ENCODE measurements around the gene RPS13.
A peak's percentile ranks its signal among the peaks of the same experiment; 100 is the strongest.
"Not testable (repeated sequence)": the region's sequence is repeated elsewhere in the genome, so short reads cannot be mapped to it uniquely, and the experiment has no call there.

Gene RPS13

DNA sequence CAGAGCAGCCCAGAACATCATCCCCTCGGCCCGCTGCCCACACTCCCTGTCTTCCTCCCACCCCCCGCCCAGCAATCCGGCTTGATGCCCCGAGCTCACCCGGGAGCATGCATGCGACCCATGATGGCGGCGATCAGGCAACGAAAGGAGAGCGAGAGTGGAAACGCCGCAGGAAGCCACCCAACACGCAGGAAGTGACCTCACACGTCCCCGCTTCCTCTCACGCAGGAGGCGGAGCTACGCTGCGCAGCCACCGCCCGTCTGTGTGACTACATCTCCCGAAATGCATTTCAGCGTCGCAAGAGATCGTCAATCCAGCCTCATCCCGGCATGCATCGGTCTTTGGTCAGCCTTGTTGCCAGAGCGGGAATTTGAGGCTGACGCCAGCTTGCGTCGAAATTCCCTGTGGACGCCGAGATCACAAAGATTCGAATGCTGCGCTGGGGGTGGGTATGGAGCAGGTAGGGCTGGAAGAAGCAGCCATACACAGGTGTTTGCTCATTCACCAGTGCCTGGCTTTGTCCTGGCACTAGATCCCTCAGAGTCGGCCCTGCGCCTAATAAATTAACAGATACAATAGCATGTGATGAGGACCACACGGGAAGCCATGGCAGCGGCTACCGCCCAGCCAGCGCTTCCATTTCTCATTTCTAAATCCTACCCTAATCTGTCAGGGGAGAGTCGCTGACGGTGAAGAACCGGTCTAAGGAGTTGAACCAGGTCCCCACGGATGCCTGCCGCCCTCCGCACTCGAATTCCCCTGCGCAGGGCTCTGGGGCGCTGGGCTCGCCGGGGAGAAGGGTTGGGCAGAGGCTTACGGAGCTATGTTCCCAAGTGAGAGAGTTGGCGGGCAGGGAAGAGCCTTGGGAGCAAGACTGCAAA, at the start of gene RPS13:
Gene RPS13 (minus strand): TSS at position 148 of the 882 bp plus-strand sequence. CDS start 26 bp downstream, at position 122.
- H3K27me3 ChIP-seq (ENCODE audit: control insufficient read depth, insufficient read depth, low read length) = no peaks in the 10 kb centered on the region
- H3K36me3 ChIP-seq (ENCODE audit: control insufficient read depth, insufficient read depth, low read length) = peaks cover 15% of the 10 kb centered on the region; the same call in 1 of the 2 replicates
- no peak within 1 kb of the TSS for H3K27ac ChIP-seq (ENCODE audit: low read length)
- peak; percentile 100 for DNase-seq (ENCODE audit: low read depth, low spot score)
- no peaks in the 10 kb centered on the region for H3K9me3 ChIP-seq (ENCODE audit: control insufficient read depth, insufficient read depth, low read length)
- peak within 1 kb of the TSS; percentile 81 for H3K4me3 ChIP-seq (ENCODE audit: low read length)
- 0 out of 2 replicates have a peak, but pooled peaks cover 2% of the 10 kb centered on the region for H3K4me1 ChIP-seq (ENCODE audit: control insufficient read depth, insufficient read depth, low read length)
- WGBS (ENCODE audit: insufficient coverage, insufficient read length) = no CpG with 5 or more reads among the region's 55 CpGs

DNA sequence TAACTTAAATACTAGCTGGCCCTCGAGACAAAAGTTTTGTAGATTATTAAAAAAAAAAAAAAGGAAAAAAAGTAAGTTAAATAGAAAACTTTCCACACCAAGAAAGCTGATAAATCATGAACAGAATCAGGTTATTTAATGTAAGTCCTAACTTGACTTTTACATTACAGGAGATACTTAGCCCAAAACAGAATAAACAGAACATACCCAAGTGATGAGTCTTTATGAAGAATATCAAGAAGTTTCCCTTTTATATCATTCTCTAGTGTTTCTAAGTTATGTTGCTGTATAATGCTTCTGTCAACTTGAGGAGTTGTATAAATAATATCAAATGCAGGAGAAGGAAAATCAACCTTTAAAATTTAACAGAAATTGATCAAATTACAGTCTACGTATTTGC, 44.5 kb upstream of the RPS13 start:
- no peaks in the 10 kb centered on the region for H3K27me3 ChIP-seq (ENCODE audit: control insufficient read depth, insufficient read depth, low read length)
- no peak for DNase-seq (ENCODE audit: low read depth, low spot score)
- H3K9me3 ChIP-seq (ENCODE audit: control insufficient read depth, insufficient read depth, low read length) = no peaks in the 10 kb centered on the region
- H3K4me3 ChIP-seq (ENCODE audit: low read length) = no peak overlapping the region
- WGBS (ENCODE audit: insufficient coverage, insufficient read length) = no CpG with 5 or more reads among the region's 2 CpGs
- H3K27ac ChIP-seq (ENCODE audit: low read length) = no peak overlapping the region
- no peaks in the 10 kb centered on the region; the same call in 1 of the 2 replicates for H3K36me3 ChIP-seq (ENCODE audit: control insufficient read depth, insufficient read depth, low read length)
- no peaks in the 10 kb centered on the region for H3K4me1 ChIP-seq (ENCODE audit: control insufficient read depth, insufficient read depth, low read length)

DNA sequence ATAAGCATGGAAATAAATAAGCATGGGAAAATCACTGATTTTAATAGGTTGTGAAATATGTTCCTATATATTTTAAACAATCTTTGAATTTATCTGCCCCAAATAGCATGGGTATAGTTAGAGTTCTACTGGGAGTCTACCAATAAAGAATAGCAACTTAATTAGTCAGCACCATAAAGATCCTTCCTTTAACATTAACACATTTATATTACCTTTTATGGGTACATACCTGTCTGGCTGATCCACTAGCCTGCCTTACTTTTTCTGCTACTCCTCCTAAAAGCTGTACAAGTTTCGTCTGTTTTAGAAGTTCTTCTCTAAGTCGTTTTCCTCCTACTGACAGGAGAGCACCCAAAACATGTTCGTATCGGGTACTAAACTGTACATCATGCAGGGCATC, 39.8 kb upstream of the RPS13 start:
- no peak for DNase-seq (ENCODE audit: low read depth, low spot score)
- H3K27me3 ChIP-seq (ENCODE audit: control insufficient read depth, insufficient read depth, low read length) = no peaks in the 10 kb centered on the region
- no peaks in the 10 kb centered on the region for H3K4me1 ChIP-seq (ENCODE audit: control insufficient read depth, insufficient read depth, low read length)
- WGBS (ENCODE audit: insufficient coverage, insufficient read length) = no CpG with 5 or more reads among the region's 4 CpGs
- H3K9me3 ChIP-seq (ENCODE audit: control insufficient read depth, insufficient read depth, low read length) = no peaks in the 10 kb centered on the region
- no peaks in the 10 kb centered on the region; the same call in 1 of the 2 replicates for H3K36me3 ChIP-seq (ENCODE audit: control insufficient read depth, insufficient read depth, low read length)
- H3K4me3 ChIP-seq (ENCODE audit: low read length) = no peak overlapping the region
- H3K27ac ChIP-seq (ENCODE audit: low read length) = no peak overlapping the region

DNA sequence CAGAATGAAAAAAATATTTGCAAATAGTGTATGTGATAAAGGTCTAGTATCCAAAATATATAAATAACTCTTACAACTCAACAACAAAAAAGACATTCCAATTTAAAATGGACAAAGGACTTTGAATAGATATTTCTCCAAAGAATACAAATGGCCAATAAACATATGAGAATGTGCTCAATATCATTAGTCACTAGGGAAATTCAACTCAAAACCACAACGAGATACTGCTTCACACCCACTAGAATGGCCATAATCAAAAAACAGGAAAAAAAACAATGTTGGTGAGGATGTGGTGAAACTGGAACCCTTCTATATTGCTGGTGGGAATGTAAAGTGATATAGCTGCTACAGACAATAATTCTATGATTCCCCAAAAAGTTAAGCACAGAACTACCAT, 38.6 kb upstream of the RPS13 start:
- Histone ChIP-seq H3K9me3 (ENCODE audit: control insufficient read depth, insufficient read depth, low read length) (no peaks in the 10 kb centered on the region), H3K4me1 (ENCODE audit: control insufficient read depth, insufficient read depth, low read length) (no peaks in the 10 kb centered on the region), H3K27me3 (ENCODE audit: control insufficient read depth, insufficient read depth, low read length) (no peaks in the 10 kb centered on the region), H3K27ac (ENCODE audit: low read length) (no peak overlapping the region), H3K4me3 (ENCODE audit: low read length) (no peak overlapping the region), H3K36me3 (ENCODE audit: control insufficient read depth, insufficient read depth, low read length) (no peaks in the 10 kb centered on the region; the same call in 1 of the 2 replicates)
- no CpG with 5 or more reads among the region's 1 CpG for WGBS (ENCODE audit: insufficient coverage, insufficient read length)
- no peak for DNase-seq (ENCODE audit: low read depth, low spot score)

DNA sequence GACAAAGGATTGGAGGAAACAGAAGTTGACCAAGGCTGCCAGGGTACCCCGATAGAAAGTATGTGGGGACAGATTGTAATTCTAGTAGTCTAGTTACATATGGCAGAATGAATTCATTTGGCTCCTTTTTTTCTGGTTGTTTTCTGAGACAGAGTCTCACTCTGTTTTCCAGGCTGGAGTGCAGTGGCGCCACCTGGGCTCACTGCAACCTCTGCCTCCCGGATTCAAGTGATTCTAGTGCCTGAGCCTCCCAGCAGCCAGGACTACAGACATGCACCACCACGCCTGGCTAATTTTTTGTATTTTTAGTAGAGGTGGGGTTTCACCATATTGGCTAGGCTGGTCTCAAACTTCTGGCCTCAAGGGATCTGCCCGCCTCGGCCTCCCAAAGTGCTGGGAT, 30.3 kb upstream of the RPS13 start:
- DNase-seq (ENCODE audit: low read depth, low spot score); H3K27me3 ChIP-seq (ENCODE audit: control insufficient read depth, insufficient read depth, low read length); H3K9me3 ChIP-seq (ENCODE audit: control insufficient read depth, insufficient read depth, low read length); H3K4me1 ChIP-seq (ENCODE audit: control insufficient read depth, insufficient read depth, low read length); H3K27ac ChIP-seq (ENCODE audit: low read length); H3K4me3 ChIP-seq (ENCODE audit: low read length); H3K36me3 ChIP-seq (ENCODE audit: control insufficient read depth, insufficient read depth, low read length): not testable (repeated sequence)
- WGBS (ENCODE audit: insufficient coverage, insufficient read length) = no CpG with 5 or more reads among the region's 6 CpGs

DNA sequence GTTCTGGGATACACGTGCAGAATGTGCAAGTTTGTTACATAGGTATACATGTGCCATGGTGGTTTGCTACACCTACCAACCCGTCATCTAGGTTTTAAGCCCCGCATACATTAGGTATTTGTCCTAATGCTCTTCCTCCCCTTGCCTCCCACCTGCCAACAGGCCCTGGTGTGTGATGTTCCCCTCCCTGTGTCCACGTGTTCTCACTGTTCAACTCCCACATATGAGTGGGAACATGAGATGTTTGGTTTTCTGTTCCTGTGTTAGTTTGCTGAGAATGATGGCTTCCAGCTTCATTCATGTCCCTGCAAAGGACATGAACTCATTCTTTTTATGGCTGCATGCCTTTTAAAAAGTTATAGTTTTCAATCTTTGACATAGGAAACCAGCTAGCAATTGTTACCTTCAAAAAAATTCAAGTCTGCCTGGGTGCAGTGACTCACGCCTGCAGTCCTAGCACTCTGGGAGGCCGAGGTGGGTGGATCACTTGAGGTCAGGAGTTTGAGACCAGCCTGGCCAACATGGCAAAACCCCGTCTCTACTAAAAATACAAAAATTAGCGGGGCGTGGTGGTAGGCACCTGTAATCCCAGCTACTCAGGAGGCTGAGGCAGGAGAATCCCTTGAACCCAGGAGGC, 28.1 kb upstream of the RPS13 start:
- H3K27me3 ChIP-seq (ENCODE audit: control insufficient read depth, insufficient read depth, low read length); H3K36me3 ChIP-seq (ENCODE audit: control insufficient read depth, insufficient read depth, low read length); H3K4me1 ChIP-seq (ENCODE audit: control insufficient read depth, insufficient read depth, low read length); H3K9me3 ChIP-seq (ENCODE audit: control insufficient read depth, insufficient read depth, low read length); DNase-seq (ENCODE audit: low read depth, low spot score); H3K4me3 ChIP-seq (ENCODE audit: low read length); H3K27ac ChIP-seq (ENCODE audit: low read length): not testable (repeated sequence)
- no CpG with 5 or more reads among the region's 9 CpGs for WGBS (ENCODE audit: insufficient coverage, insufficient read length)

DNA sequence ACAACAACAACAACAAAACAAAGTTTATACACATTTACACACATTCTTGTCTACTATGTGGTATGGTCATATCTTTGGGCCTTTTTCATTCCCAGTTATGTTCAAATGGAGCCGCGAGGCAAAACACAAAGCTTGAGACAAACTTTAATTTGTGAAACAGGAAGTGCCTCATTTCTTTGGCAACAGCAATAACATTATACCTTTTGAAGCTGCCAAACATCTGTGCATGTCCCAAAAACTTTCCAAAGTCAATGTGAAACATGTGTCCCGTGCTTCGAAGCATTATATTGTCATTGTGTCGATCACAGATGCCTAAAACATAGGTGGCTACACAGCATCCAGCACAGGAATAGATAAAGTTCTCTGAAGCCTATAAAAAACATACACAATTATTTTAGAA, 25.0 kb upstream of the RPS13 start:
- H3K36me3 ChIP-seq (ENCODE audit: control insufficient read depth, insufficient read depth, low read length) = peaks cover 10% of the 10 kb centered on the region; the same call in 1 of the 2 replicates

DNA sequence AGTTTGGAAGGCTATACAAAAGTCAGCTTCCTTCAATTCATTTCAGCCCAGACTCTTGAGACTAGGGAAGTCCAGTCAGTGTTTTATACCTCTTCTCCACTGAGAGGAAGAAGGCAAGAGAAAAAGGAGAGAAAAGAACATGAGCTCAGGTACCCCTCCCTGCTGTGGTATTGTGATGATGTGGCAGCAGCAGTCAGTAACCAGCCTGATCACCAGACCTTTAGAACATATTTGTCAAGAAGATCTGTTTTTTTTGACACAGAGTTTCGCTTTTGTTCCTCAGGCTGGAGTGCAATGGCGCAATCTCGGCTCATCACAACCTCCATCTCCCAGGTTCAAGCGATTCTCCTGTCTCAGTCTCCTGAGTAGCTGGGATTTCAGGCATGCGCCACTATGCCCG, 21.2 kb upstream of the RPS13 start:
- no peaks in the 10 kb centered on the region for H3K4me1 ChIP-seq (ENCODE audit: control insufficient read depth, insufficient read depth, low read length)
- H3K9me3 ChIP-seq (ENCODE audit: control insufficient read depth, insufficient read depth, low read length) = no peaks in the 10 kb centered on the region
- peaks cover 8% of the 10 kb centered on the region; the same call in 1 of the 2 replicates for H3K36me3 ChIP-seq (ENCODE audit: control insufficient read depth, insufficient read depth, low read length)
- no peak for DNase-seq (ENCODE audit: low read depth, low spot score)
- WGBS (ENCODE audit: insufficient coverage, insufficient read length) = no CpG with 5 or more reads among the region's 6 CpGs
- H3K27ac ChIP-seq (ENCODE audit: low read length) = no peak overlapping the region
- H3K4me3 ChIP-seq (ENCODE audit: low read length) = no peak overlapping the region
- H3K27me3 ChIP-seq (ENCODE audit: control insufficient read depth, insufficient read depth, low read length) = no peaks in the 10 kb centered on the region

More for the DNA sequence above, 25.0 kb upstream of the RPS13 start:
- Histone ChIP-seq H3K4me1 (ENCODE audit: control insufficient read depth, insufficient read depth, low read length) (no peaks in the 10 kb centered on the region), H3K27ac (ENCODE audit: low read length) (no peak overlapping the region), H3K9me3 (ENCODE audit: control insufficient read depth, insufficient read depth, low read length) (no peaks in the 10 kb centered on the region), H3K27me3 (ENCODE audit: control insufficient read depth, insufficient read depth, low read length) (no peaks in the 10 kb centered on the region), H3K4me3 (ENCODE audit: low read length) (no peak overlapping the region)
- DNase-seq (ENCODE audit: low read depth, low spot score) = no peak
- WGBS (ENCODE audit: insufficient coverage, insufficient read length) = no CpG with 5 or more reads among the region's 5 CpGs

DNA sequence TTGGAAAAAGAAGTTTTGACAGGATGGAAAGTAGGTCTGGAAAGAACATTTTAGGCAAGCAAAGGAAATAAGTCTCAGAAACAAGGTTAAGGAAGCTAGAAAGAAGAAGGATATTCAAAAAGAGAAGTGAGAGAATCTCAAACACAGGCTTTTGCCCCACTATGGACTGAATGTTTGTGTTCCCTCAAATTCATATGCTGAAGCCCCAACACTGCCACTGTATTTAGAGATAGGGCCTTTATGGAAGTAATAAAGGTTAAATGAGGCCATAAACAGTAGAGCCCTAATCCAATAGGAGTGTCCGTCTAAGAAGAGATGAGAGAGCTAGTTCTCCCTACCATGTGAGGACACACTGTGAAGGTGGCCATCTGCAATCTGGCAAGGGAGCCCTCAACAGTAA, 20.6 kb upstream of the RPS13 start:
- H3K27me3 ChIP-seq (ENCODE audit: control insufficient read depth, insufficient read depth, low read length) = no peaks in the 10 kb centered on the region
- H3K27ac ChIP-seq (ENCODE audit: low read length) = no peak overlapping the region
- no peaks in the 10 kb centered on the region for H3K4me1 ChIP-seq (ENCODE audit: control insufficient read depth, insufficient read depth, low read length)
- peaks cover 8% of the 10 kb centered on the region; the same call in 1 of the 2 replicates for H3K36me3 ChIP-seq (ENCODE audit: control insufficient read depth, insufficient read depth, low read length)
- no peak for DNase-seq (ENCODE audit: low read depth, low spot score)
- no peak overlapping the region for H3K4me3 ChIP-seq (ENCODE audit: low read length)
- no CpG with 5 or more reads among the region's 1 CpG for WGBS (ENCODE audit: insufficient coverage, insufficient read length)
- no peaks in the 10 kb centered on the region for H3K9me3 ChIP-seq (ENCODE audit: control insufficient read depth, insufficient read depth, low read length)

DNA sequence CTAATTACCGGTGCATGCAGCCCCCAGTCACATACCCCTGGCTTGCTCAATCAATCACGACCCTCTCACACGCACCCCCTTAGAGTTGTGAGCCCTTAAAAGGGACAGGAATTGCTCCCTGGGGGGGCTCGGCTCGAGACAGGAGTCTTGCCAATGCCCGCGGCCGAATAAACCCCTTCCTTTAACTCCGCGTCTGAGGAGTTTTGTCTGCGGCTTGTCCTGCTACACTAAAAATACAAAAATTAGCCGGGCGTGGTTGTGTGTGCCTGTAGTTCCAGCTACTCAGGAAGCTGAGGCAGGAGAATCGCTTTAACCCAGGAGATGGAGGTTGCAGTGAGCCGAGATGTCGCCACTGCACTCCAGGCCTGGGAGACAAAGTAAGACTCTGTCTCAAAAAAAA, 8.5 kb upstream of the RPS13 start:
- H3K9me3 ChIP-seq (ENCODE audit: control insufficient read depth, insufficient read depth, low read length); H3K27ac ChIP-seq (ENCODE audit: low read length); H3K4me3 ChIP-seq (ENCODE audit: low read length); H3K4me1 ChIP-seq (ENCODE audit: control insufficient read depth, insufficient read depth, low read length); H3K36me3 ChIP-seq (ENCODE audit: control insufficient read depth, insufficient read depth, low read length); DNase-seq (ENCODE audit: low read depth, low spot score); H3K27me3 ChIP-seq (ENCODE audit: control insufficient read depth, insufficient read depth, low read length): not testable (repeated sequence)
- no CpG with 5 or more reads among the region's 16 CpGs for WGBS (ENCODE audit: insufficient coverage, insufficient read length)
